GM12878 (cell line): ENCODE data around the gene PFKM. TPM values are rescaled to one million over a fixed set of nuclear protein-coding genes. Genes with fewer than 3 reads are reported as not detected.

ENCODE experiments used
- ATAC-seq: fragments of 200-7000 bp; cut with Tn5 transposase; 3 replicates; pipeline ENCODE4 v1.9.1; 2020; ENCODE audit warnings: mild to moderate bottlenecking, moderate library complexity
- BruUV-seq: library from RNA; stranded (reverse); fragments of 400-500 nt; replicated peaks from 2 replicates; lab custom pipeline; 2021; lab: Mats Ljungman, UMichigan
- CTCF ChIA-PET: fragments of 300-600 bp; sonication (Branson Sonifier 250); formaldehyde crosslinking; extraction: SDS; loops from one replicate; lab custom pipeline; 2021; ENCODE audit warnings: inconsistent platforms; lab: Yijun Ruan, JAX
- POLR2A ChIA-PET: fragments of 350-600 bp; formaldehyde crosslinking; extraction: SDS; loops from one replicate; lab custom pipeline; 2021; ENCODE audit warnings: inconsistent platforms; lab: Charles Lee
- RAD21 ChIA-PET: fragments of 300-600 bp; sonication (Branson Sonifier 250); formaldehyde crosslinking; loops from one replicate; lab custom pipeline; 2023; ENCODE audit warnings: antibody characterized with exemption; ENCODE audit not compliant: unreplicated experiment; lab: Charles Lee
- SMC1A ChIA-PET: fragments of 300-600 bp; sonication (Branson Sonifier 250); formaldehyde crosslinking; loops from one replicate; lab custom pipeline; 2023; ENCODE audit not compliant: unreplicated experiment, uncharacterized antibody; lab: Charles Lee
- DNase-seq: peaks from one replicate; pipeline ENCODE4 v3.0.0-alpha.2; 2011; ENCODE audit warnings: low read depth, low spot score
- FAIRE-seq: peaks from 3 replicates; lab custom pipeline; 2011; peaks lifted over from hg19 to GRCh38; lab: Jason Lieb, UNC
- H2AFZ ChIP-seq: 2 replicates; pipeline ENCODE4 v1.6.0; 2011; ENCODE audit warnings: low read depth, low read length, control low read depth; ENCODE audit not compliant: control insufficient read depth
- H3K27ac ChIP-seq: 2 replicates; pipeline ENCODE4 v1.5.1; 2011; ENCODE audit warnings: control low read depth; ENCODE audit not compliant: control insufficient read depth, insufficient read depth
- H3K27me3 ChIP-seq, 2 experiments: replicated peaks in 1 of 2; 2 replicates each; pipeline versions ENCODE4 v1.6.0 to v1.6.1; 2011; ENCODE audit warnings: low read length in 1 of 2; ENCODE audit not compliant: control insufficient read depth in 2 of 2, insufficient read depth in 2 of 2
- H3K36me3 ChIP-seq, 2 experiments: 2 replicates each; pipeline ENCODE4 v1.5.1; 2011; ENCODE audit warnings: low read length in 1 of 2; ENCODE audit not compliant: control insufficient read depth in 2 of 2, insufficient read depth in 2 of 2
- H3K4me1 ChIP-seq: 2 replicates; pipeline ENCODE4 v1.6.1; 2011; ENCODE audit warnings: mild to moderate bottlenecking, low read length, moderate library complexity, mixed read lengths; ENCODE audit not compliant: control insufficient read depth, insufficient read depth
- H3K4me2 ChIP-seq: 2 replicates; pipeline ENCODE4 v1.6.0; 2011; ENCODE audit warnings: control low read depth; ENCODE audit not compliant: control insufficient read depth, insufficient read depth
- H3K4me3 ChIP-seq: fragments of 200-600 bp; sonication (generic); 2 replicates; pipeline ENCODE4 v1.5.1; 2016
- H3K79me2 ChIP-seq: 2 replicates; pipeline ENCODE4 v1.6.0; 2011; ENCODE audit warnings: low read length; ENCODE audit not compliant: control insufficient read depth, insufficient read depth
- H3K9ac ChIP-seq: 2 replicates; pipeline ENCODE4 v1.8.0; 2011; ENCODE audit warnings: low read length, control low read depth, mixed read lengths; ENCODE audit not compliant: control insufficient read depth, insufficient read depth
- H3K9me3 ChIP-seq: replicated peaks from 3 replicates; pipeline ENCODE4 v1.5.1; 2011; ENCODE audit warnings: mild to moderate bottlenecking, low read length; ENCODE audit not compliant: control insufficient read depth, insufficient read depth
- H4K20me1 ChIP-seq: 2 replicates; pipeline ENCODE4 v1.6.0; 2011; ENCODE audit not compliant: control insufficient read depth, insufficient read depth
- CEBPB ChIP-seq, 2 experiments: fragments of 150-350 bp in 1 of 2; IDR thresholded peaks; 2 replicates each; pipeline ENCODE4 v1.6.1; 2012 to 2014; ENCODE audit warnings: low read depth in 2 of 2, low read length in 2 of 2, borderline replicate concordance in 1 of 2, inconsistent platforms in 1 of 2
- CHD1 ChIP-seq: IDR thresholded peaks from 2 replicates; pipeline ENCODE4 v1.6.1; 2012; ENCODE audit warnings: low read depth, low read length, improper control_type of control experiment
- HDGF ChIP-seq: fragments of 450-650 bp; IDR thresholded peaks from 2 replicates; pipeline ENCODE4 v1.6.1; 2016; ENCODE audit warnings: antibody characterized with exemption
- NRF1 ChIP-seq: conservative IDR thresholded peaks from 2 replicates; pipeline ENCODE4 v1.6.1; 2011; ENCODE audit warnings: mild to moderate bottlenecking, low read depth, low read length, improper control_type of control experiment
- POLR2AphosphoS5 ChIP-seq: IDR thresholded peaks from 2 replicates; pipeline ENCODE4 v1.6.1; 2011; ENCODE audit warnings: mild to moderate bottlenecking, low read length, inconsistent platforms
- RAD51 ChIP-seq: fragments of 450-650 bp; IDR thresholded peaks from 2 replicates; pipeline ENCODE4 v1.6.1; 2016; ENCODE audit warnings: moderate library complexity, mild to moderate bottlenecking, inconsistent platforms
- RFX5 ChIP-seq: IDR thresholded peaks from 2 replicates; pipeline ENCODE4 v1.6.1; 2011; ENCODE audit warnings: low read depth, low read length, improper control_type of control experiment
- RUNX3 ChIP-seq: IDR thresholded peaks from 2 replicates; pipeline ENCODE4 v1.6.1; 2012; ENCODE audit warnings: low read length, inconsistent platforms
- TARDBP ChIP-seq: IDR thresholded peaks from 2 replicates; pipeline ENCODE4 v1.6.1; 2016; ENCODE audit warnings: borderline replicate concordance
- TCF12 ChIP-seq: IDR thresholded peaks from 2 replicates; pipeline ENCODE4 v1.6.1; 2011; ENCODE audit warnings: low read depth, mild to moderate bottlenecking, low read length
- TCF7 ChIP-seq: IDR thresholded peaks from 2 replicates; pipeline ENCODE4 v1.6.1; 2014; ENCODE audit warnings: antibody characterized with exemption, borderline replicate concordance
- USF2 ChIP-seq: IDR thresholded peaks from 2 replicates; pipeline ENCODE4 v1.6.1; 2011; ENCODE audit warnings: low read depth, low read length, improper control_type of control experiment, borderline replicate concordance
- ZZZ3 ChIP-seq: IDR thresholded peaks from 2 replicates; pipeline ENCODE4 v1.6.1; 2011; ENCODE audit warnings: low read depth; ENCODE audit not compliant: control insufficient read depth, insufficient read length
- WGBS: methylation state at CpG from one replicate; pipeline ENCODE4 v1.1.6; 2016; ENCODE audit warnings: low lambda C conversion rate; ENCODE audit not compliant: insufficient replicate concordance, insufficient coverage; ENCODE audit errors: missing lambda C conversion rate; 5-methylcytosine and 5-hydroxymethylcytosine counted together
- in situ Hi-C: fragments of 300-500 bp; cut with MboI; formaldehyde crosslinking; loops from 9 replicates; pipeline ENCODE4 v1.14.3; 2018; ENCODE audit warnings: mixed read lengths
- intact Hi-C: fragments of 100-400 bp; cut with micrococcal nuclease; formaldehyde crosslinking; loops from one replicate; pipeline ENCODE4 v1.14.2; 2022; ENCODE audit not compliant: unreplicated experiment
- polyA plus RNA-seq, 11 experiments: library from polyadenylated mRNA; depleted of rRNA in 4 of 11; unstranded in 6 of 11; stranded (reverse) in 5 of 11; fragments of >200 nt; fragmentation: Nextera tagmentation in 4 of 11; fragmentation: Illumina TruSeq in 1 of 11; extraction: Ambion mirVana in 4 of 11; extraction: Trizol in 1 of 11; gene quantifications; 1 replicate in 1 of 11; 2 replicates in 10 of 11; pipeline versions ENCODE4 v1.2.1 to v1.2.3, GENCODE V29; 2011 to 2016; ENCODE audit warnings: inconsistent platforms in 2 of 11, missing spikeins in 2 of 11, low read depth in 1 of 11
- total RNA-seq, 4 experiments: library from RNA; depleted of rRNA in 3 of 4; stranded (reverse); fragments of >200 nt in 3 of 4; fragmentation: Illumina TruSeq in 1 of 4; extraction: Trizol in 1 of 4; gene quantifications; 2 replicates each; pipeline versions ENCODE4 v1.2.1 to v1.2.3, GENCODE V29; 2013 to 2021
- TF ChIP-seq, protein P1 (sequence below): fragments of 450-650 bp; IDR thresholded peaks from 2 replicates; pipeline ENCODE4 v1.6.1; 2016; ENCODE audit warnings: mild to moderate bottlenecking

The PFKM gene
- total and polyA plus RNA-seq, 10 of the 15 experiments (the other 5 are each of a cell fraction or from before 2014, with no cell fraction given), result 27.6 to 80.0 (median 55.8) TPM

- Histone ChIP-seq H3K79me2 (no peaks in the 10 kb centered on the region), H3K9ac (no peak overlapping the region), H3K4me2 (peak overlapping the region; percentile 89), H3K9me3 (no peaks in the 10 kb centered on the region; the same call in 2 of the 3 replicates), H3K27ac (no peak overlapping the region), H2AFZ (peak overlapping the region; percentile 70), H3K27me3 (peaks cover 7 to 12% of the 10 kb centered on the region in 2 experiments), H3K4me1 (peaks cover 5% of the 10 kb centered on the region), H3K36me3 (no peaks in the 10 kb centered on the region)
- BruUV-seq, result no TSS peak
- ChIA-PET POLR2A (interaction anchor here (0.8 to 0.9 kb wide), 2 partner anchors 15 to 25 kb away, joined by 4 read pairs; partner anchors contain the start of gene ASB8), CTCF (interaction anchor here (0.6 to 1.6 kb wide), 11 partner anchors 8 to 437 kb away, joined by 3 to 8 read pairs (median 3); partner anchors contain the start of gene ASB8), RAD21 (no interaction called here), SMC1A (interaction anchor here (0.9 to 1.3 kb wide), 3 partner anchors 15 to 436 kb away, joined by 3 to 5 read pairs (median 4); partner anchors contain the start of gene PFKM)
- in situ Hi-C loops (no loop called here), intact Hi-C loops (no loop called here)
- WGBS, result under 1% methylated on average over 7 of the region's 7 CpGs
- FAIRE-seq, result peak; percentile 31
- no peak for DNase-seq
- TF ChIP-seq RAD51 (no peak), RUNX3 (peak; percentile 11; the same call in 1 of the 2 replicates)
- TF ChIP-seq, all 136 proteins: peak for 1
- H3K4me3 ChIP-seq, result peak overlapping the region; percentile 83
- H4K20me1 ChIP-seq, result no peaks in the 10 kb centered on the region
- no peak for ATAC-seq
Observed at GRCh38 chr12:48182631-48183030, 63.5 kb downstream of the PFKM start.

DNA sequence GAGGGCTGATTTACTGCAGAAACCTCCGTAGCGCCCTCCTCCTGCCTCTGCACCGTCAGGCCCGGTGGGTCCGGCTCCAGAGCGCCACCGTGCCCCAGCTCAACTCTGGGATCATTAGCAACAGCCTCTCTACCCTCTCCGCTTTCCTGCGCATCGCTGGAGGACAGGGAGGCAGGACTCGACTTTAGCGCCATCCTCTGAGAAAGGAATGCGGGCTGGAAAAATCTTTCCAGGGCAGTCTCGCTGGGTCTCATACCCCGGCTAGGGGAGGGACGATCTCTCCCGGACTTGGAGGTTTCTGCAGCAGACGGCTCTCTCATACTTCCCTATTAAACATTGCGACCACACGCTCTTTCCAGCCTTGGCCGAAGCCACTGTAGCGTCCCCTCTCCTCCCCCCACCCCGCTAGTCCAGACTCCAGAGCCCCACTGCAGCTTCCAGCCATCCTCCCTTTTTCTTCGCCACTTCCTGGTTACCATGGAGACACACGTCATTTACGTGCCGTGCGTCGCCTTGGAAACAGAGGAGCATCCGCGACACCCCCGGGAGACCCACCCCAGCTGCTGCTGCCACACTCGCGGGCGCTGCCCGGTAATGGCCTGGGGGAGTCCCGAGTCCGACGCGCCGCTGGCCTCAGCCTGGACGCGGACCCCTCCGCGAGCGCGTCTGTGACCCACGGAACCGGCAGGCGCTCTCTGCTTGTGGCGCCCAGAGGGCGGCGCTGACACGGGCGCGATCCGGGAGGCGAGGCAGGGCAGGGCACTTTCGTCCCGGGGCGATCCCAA lies 64.1 kb downstream of the PFKM start, which contains the start of gene CCDC184:
Gene CCDC184 (plus strand): TSS at position 554 of the 785 bp plus-strand sequence. CDS start 479 bp downstream, outside the sequence.
- WGBS, result under 1% methylated on average over 58 of the region's 61 CpGs
- Histone ChIP-seq H3K27me3 (peaks cover 9 to 12% of the 10 kb centered on the region in 2 experiments), H2AFZ (peak within 1 kb of the TSS; percentile 70), H3K4me3 (peak within 1 kb of the TSS; percentile 83), H3K4me1 (peaks cover 5% of the 10 kb centered on the region), H3K27ac (no peak within 1 kb of the TSS), H3K9ac (no peak within 1 kb of the TSS), H3K36me3 (no peaks in the 10 kb centered on the region), H3K9me3 (no peaks in the 10 kb centered on the region; the same call in 2 of the 3 replicates), H4K20me1 (no peaks in the 10 kb centered on the region), H3K79me2 (no peaks in the 10 kb centered on the region), H3K4me2 (peak within 1 kb of the TSS; percentile 89)
- ChIA-PET RAD21 (no interaction called here), CTCF (interaction anchor here (0.6 to 1.6 kb wide), 11 partner anchors 9 to 436 kb away, joined by 3 to 8 read pairs (median 3); partner anchors contain the start of gene ASB8), POLR2A (interaction anchor here (0.8 to 0.9 kb wide), 2 partner anchors 14 to 26 kb away, joined by 4 read pairs; partner anchors contain the start of gene ASB8), SMC1A (interaction anchor here (0.9 to 1.3 kb wide), 3 partner anchors 14 to 435 kb away, joined by 3 to 5 read pairs (median 4); partner anchors contain the start of gene PFKM)
- FAIRE-seq (no peak), DNase-seq (peak; percentile 24), ATAC-seq (peak; percentile 77)
- BruUV-seq, result no TSS peak
- in situ Hi-C loops (no loop called here), intact Hi-C loops (no loop called here)
- TF ChIP-seq TCF12 (peak; percentile 44; the same call in 1 of the 2 replicates), ZZZ3 (no peak), POLR2AphosphoS5 (no peak), CEBPB (IDR thresholded peaks at IDR 0.05; ENCODE audit: borderline replicate concordance in 1 of 2, low read depth in 2 of 2, low read length in 2 of 2) (no peak), HDGF (no peak), RFX5 (0 out of 2 replicates have a peak, but pooled peaks have one; percentile 69), TCF7 (no peak), TARDBP (0 out of 2 replicates have a peak, but pooled peaks have one; percentile 38), NRF1 (no peak), USF2 (no peak), CHD1 (no peak)
- TF ChIP-seq, protein P1, sequence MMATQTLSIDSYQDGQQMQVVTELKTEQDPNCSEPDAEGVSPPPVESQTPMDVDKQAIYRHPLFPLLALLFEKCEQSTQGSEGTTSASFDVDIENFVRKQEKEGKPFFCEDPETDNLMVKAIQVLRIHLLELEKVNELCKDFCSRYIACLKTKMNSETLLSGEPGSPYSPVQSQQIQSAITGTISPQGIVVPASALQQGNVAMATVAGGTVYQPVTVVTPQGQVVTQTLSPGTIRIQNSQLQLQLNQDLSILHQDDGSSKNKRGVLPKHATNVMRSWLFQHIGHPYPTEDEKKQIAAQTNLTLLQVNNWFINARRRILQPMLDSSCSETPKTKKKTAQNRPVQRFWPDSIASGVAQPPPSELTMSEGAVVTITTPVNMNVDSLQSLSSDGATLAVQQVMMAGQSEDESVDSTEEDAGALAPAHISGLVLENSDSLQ, result peak; percentile 84
